Panc1 (cell line): ENCODE results near the gene C19orf33. TPM values are rescaled to one million over a fixed set of nuclear protein-coding genes. Genes with fewer than 3 reads are reported as not detected.

Experiments
- ATAC-seq: fragments of 200-7000 bp; cut with Tn5 transposase; 2 replicates; pipeline ENCODE4 v1.9.1; 2020; ENCODE audit warnings: mild to moderate bottlenecking, moderate library complexity
- BruUV-seq: library from RNA; stranded (reverse); fragments of 400-500 nt; replicated peaks from 2 replicates; lab custom pipeline; 2021; lab: Mats Ljungman, UMichigan
- CTCF ChIA-PET: fragments of 300-600 bp; sonication (Branson Sonifier 250); formaldehyde crosslinking; loops from one replicate; lab custom pipeline; 2022; ENCODE audit warnings: antibody characterized with exemption; lab: Charles Lee
- POLR2A ChIA-PET: fragments of 300-600 bp; sonication (Branson Sonifier 250); formaldehyde crosslinking; loops from one replicate; lab custom pipeline; 2022; ENCODE audit warnings: antibody characterized with exemption; lab: Charles Lee
- DNase-seq: peaks from one replicate; pipeline ENCODE4 v3.0.0-alpha.2; 2010; ENCODE audit warnings: low read depth, low spot score
- H3K27ac ChIP-seq: 2 replicates; pipeline ENCODE4 v1.5.1; 2011; ENCODE audit warnings: mild to moderate bottlenecking, low read length, inconsistent platforms
- H3K27me3 ChIP-seq: fragments of 200-500 bp; sonication (Bioruptor generic); 2 replicates; pipeline ENCODE4 v1.6.0; 2014; ENCODE audit warnings: low read length, inconsistent platforms; ENCODE audit not compliant: control insufficient read depth, insufficient read depth
- H3K36me3 ChIP-seq: fragments of 200-500 bp; sonication (Bioruptor generic); 2 replicates; pipeline ENCODE4 v1.5.1; 2014; ENCODE audit warnings: inconsistent platforms, mild to moderate bottlenecking, low read length, moderate library complexity; ENCODE audit not compliant: control insufficient read depth, insufficient read depth
- H3K4me1 ChIP-seq: 2 replicates; pipeline ENCODE4 v1.5.1; 2011; ENCODE audit warnings: inconsistent platforms, mild to moderate bottlenecking, low read length, moderate library complexity; ENCODE audit not compliant: control insufficient read depth, insufficient read depth
- H3K4me3 ChIP-seq, 2 experiments: 2 replicates each; pipeline ENCODE4 v1.5.1; 2011 to 2012; ENCODE audit warnings: low read depth in 2 of 2, low read length in 2 of 2, mild to moderate bottlenecking in 2 of 2, inconsistent platforms in 1 of 2, moderate library complexity in 1 of 2
- H3K9me3 ChIP-seq: fragments of 200-500 bp; sonication (Bioruptor generic); 2 replicates; pipeline ENCODE4 v1.5.1; 2014; ENCODE audit warnings: low read depth, mild to moderate bottlenecking, inconsistent platforms, low read length, moderate library complexity; ENCODE audit not compliant: control insufficient read depth, insufficient read depth
- POLR2AphosphoS5 ChIP-seq: IDR thresholded peaks from 2 replicates; pipeline ENCODE4 v1.6.1; 2012; ENCODE audit warnings: mild to moderate bottlenecking, low read depth, low read length, moderate library complexity
- SIN3A ChIP-seq: IDR thresholded peaks from 2 replicates; pipeline ENCODE4 v1.6.1; 2012; ENCODE audit warnings: low read depth, mild to moderate bottlenecking, low read length, moderate library complexity, borderline replicate concordance; ENCODE audit not compliant: insufficient read depth
- TCF7L2 ChIP-seq: IDR thresholded peaks from 2 replicates; pipeline ENCODE4 v1.6.1; 2011; ENCODE audit warnings: mild to moderate bottlenecking, low read depth, low read length, inconsistent platforms
- in situ Hi-C: cut with HindIII; loops from 2 replicates; pipeline ENCODE4 v1.10.0; 2016; ENCODE audit warnings: low sequenced_read_pairs, low pct_unique_long_range_greater_than_20kb
- intact Hi-C: fragments of 100-400 bp; cut with micrococcal nuclease; formaldehyde crosslinking; loops from one replicate; pipeline ENCODE4 v1.10.0; 2022; ENCODE audit not compliant: unreplicated experiment
- total RNA-seq: library from RNA; stranded (reverse); gene quantifications from one replicate; pipeline ENCODE4 v1.2.1, GENCODE V29; 2021; ENCODE audit not compliant: unreplicated experiment
- TF ChIP-seq, protein P1 (sequence below): fragments of 450-650 bp; IDR thresholded peaks from 2 replicates; pipeline ENCODE4 v1.5.1; 2017; ENCODE audit warnings: mild to moderate bottlenecking
- TF ChIP-seq, protein P2 (sequence below), 2 experiments: IDR thresholded peaks; 2 replicates each; pipeline ENCODE4 v1.6.1; 2011 to 2012; ENCODE audit warnings: low read depth in 2 of 2, control low read depth in 1 of 2, low read length in 1 of 2, mild to moderate bottlenecking in 1 of 2, moderate library complexity in 1 of 2; ENCODE audit not compliant: insufficient read depth in 1 of 2

The C19orf33 gene
- total RNA-seq, 1 experiment from 2014 or later, result 201 TPM

- peak; percentile 8; the same call in 1 of the 2 replicates for ATAC-seq
- Histone ChIP-seq H3K27ac (peak overlapping the region; percentile 71), H3K27me3 (no peaks in the 10 kb centered on the region), H3K4me1 (peaks cover 79% of the 10 kb centered on the region), H3K36me3 (peaks cover 5% of the 10 kb centered on the region; the same call in 1 of the 2 replicates), H3K9me3 (no peaks in the 10 kb centered on the region), H3K4me3 (no peak overlapping the region)
- ChIA-PET POLR2A (interaction anchor here (0.7 kb wide), 2 partner anchors 8 to 30 kb away, joined by 3 to 4 read pairs; no protein-coding TSS in a partner anchor), CTCF (interaction anchor here (0.6 kb wide), 1 partner anchor 131 kb away, joined by 5 read pairs; no protein-coding TSS in a partner anchor)
- TF ChIP-seq, protein P1, sequence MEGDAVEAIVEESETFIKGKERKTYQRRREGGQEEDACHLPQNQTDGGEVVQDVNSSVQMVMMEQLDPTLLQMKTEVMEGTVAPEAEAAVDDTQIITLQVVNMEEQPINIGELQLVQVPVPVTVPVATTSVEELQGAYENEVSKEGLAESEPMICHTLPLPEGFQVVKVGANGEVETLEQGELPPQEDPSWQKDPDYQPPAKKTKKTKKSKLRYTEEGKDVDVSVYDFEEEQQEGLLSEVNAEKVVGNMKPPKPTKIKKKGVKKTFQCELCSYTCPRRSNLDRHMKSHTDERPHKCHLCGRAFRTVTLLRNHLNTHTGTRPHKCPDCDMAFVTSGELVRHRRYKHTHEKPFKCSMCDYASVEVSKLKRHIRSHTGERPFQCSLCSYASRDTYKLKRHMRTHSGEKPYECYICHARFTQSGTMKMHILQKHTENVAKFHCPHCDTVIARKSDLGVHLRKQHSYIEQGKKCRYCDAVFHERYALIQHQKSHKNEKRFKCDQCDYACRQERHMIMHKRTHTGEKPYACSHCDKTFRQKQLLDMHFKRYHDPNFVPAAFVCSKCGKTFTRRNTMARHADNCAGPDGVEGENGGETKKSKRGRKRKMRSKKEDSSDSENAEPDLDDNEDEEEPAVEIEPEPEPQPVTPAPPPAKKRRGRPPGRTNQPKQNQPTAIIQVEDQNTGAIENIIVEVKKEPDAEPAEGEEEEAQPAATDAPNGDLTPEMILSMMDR, result no peak
- TF ChIP-seq SIN3A (no peak), POLR2AphosphoS5 (no peak), TCF7L2 (no peak)
- TF ChIP-seq, protein P2, sequence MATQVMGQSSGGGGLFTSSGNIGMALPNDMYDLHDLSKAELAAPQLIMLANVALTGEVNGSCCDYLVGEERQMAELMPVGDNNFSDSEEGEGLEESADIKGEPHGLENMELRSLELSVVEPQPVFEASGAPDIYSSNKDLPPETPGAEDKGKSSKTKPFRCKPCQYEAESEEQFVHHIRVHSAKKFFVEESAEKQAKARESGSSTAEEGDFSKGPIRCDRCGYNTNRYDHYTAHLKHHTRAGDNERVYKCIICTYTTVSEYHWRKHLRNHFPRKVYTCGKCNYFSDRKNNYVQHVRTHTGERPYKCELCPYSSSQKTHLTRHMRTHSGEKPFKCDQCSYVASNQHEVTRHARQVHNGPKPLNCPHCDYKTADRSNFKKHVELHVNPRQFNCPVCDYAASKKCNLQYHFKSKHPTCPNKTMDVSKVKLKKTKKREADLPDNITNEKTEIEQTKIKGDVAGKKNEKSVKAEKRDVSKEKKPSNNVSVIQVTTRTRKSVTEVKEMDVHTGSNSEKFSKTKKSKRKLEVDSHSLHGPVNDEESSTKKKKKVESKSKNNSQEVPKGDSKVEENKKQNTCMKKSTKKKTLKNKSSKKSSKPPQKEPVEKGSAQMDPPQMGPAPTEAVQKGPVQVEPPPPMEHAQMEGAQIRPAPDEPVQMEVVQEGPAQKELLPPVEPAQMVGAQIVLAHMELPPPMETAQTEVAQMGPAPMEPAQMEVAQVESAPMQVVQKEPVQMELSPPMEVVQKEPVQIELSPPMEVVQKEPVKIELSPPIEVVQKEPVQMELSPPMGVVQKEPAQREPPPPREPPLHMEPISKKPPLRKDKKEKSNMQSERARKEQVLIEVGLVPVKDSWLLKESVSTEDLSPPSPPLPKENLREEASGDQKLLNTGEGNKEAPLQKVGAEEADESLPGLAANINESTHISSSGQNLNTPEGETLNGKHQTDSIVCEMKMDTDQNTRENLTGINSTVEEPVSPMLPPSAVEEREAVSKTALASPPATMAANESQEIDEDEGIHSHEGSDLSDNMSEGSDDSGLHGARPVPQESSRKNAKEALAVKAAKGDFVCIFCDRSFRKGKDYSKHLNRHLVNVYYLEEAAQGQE (IDR thresholded peaks at IDR 0.05; ENCODE audit: insufficient read depth in 1 of 2, low read depth in 2 of 2, low read length in 1 of 2), result no peak
- intact Hi-C loops, result no loop called here
- in situ Hi-C loops, result no loop called here
- no TSS peak for BruUV-seq
- no peak for DNase-seq
Measured at GRCh38 chr19:38277969-38278680, 25.9 kb upstream of the C19orf33 start.

- TSS peak; percentile 37 for BruUV-seq
- in situ Hi-C loops (no loop called here), intact Hi-C loops (no loop called here)
- CTCF ChIA-PET, result interaction anchor here (0.6 kb wide), 1 partner anchor 66 kb away, joined by 5 read pairs; no protein-coding TSS in a partner anchor
- DNase-seq (no peak), ATAC-seq (no peak)
- POLR2A ChIA-PET, result interaction anchor here (0.7 to 0.8 kb wide), 4 partner anchors 8 to 30 kb away, joined by 3 to 4 read pairs (median 4); no protein-coding TSS in a partner anchor
- TF ChIP-seq SIN3A, result no peak
- no peak for TF ChIP-seq POLR2AphosphoS5
- TF ChIP-seq, protein P2 (IDR thresholded peaks at IDR 0.05; ENCODE audit: insufficient read depth in 1 of 2, low read depth in 2 of 2, low read length in 1 of 2), result no peak
- TF ChIP-seq TCF7L2, result no peak
- TF ChIP-seq, protein P1, result no peak
- peaks cover 5% of the 10 kb centered on the region; the same call in 1 of the 2 replicates for H3K36me3 ChIP-seq
- no peak overlapping the region for H3K4me3 ChIP-seq
- no peaks in the 10 kb centered on the region for H3K9me3 ChIP-seq
- no peaks in the 10 kb centered on the region for H3K27me3 ChIP-seq
- peak overlapping the region; percentile 71 for H3K27ac ChIP-seq
- peaks cover 75% of the 10 kb centered on the region for H3K4me1 ChIP-seq
Measured at GRCh38 chr19:38278751-38279150, 25.3 kb upstream of the C19orf33 start.
